Measurements from ENCODE around the gene OOSP2.
"Not testable (repeated sequence)": the region's sequence is repeated elsewhere in the genome, so short reads cannot be mapped to it uniquely, and the experiment has no call there.

OOSP2 gene

DNA sequence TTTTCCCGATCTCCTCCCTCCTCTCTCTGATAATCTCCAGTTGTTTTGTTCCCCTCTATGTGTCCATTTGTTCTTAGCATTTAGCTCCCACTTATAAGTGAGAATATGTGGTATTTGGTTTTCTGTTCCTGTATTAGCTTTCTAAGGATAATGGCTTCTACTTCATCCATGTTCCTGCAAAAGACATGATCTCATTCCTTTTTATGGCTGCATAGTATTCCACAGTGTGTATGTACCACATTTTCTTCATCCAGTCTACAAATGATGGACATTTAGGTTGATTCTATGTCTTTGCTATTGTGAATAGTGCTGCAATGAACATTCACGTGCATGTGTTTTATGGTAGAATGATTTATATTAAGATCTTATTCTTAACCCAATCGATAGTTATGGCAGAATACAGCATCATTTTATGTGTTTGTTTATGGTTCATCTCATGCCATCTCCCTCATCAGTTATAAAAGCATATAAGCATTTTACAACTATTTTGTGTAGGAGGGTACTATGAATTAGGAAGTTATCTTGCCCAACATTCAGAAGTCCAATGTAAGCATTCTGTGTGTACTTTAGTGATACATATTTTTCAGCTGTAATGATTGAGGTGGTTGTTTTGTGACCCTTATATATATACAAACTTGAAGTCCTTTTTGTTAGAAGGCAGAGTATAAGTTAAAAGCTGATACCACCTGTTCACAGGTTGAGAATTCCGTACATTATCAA, 19.5 kb downstream of the OOSP2 start:
- DNase-seq (ENCODE audit: low read depth, low spot score): no peak
- Histone ChIP-seq H3K4me3 (ENCODE audit: insufficient read length, low read depth) (no peak overlapping the region), H3K36me3 (ENCODE audit: insufficient read depth, insufficient read length, low read length) (no peaks in the 10 kb centered on the region), H3K9me3 (ENCODE audit: insufficient read depth, low read length) (no peaks in the 10 kb centered on the region), H3K27me3 (ENCODE audit: insufficient read depth, insufficient read length) (no peaks in the 10 kb centered on the region), H3K4me1 (ENCODE audit: insufficient read depth, insufficient read length) (no peaks in the 10 kb centered on the region), H3K9ac (ENCODE audit: insufficient read length, low read depth) (no peak overlapping the region)
- TF ChIP-seq YY1 (IDR thresholded peaks at IDR 0.05; ENCODE audit: insufficient read depth, insufficient read length): no peak

DNA sequence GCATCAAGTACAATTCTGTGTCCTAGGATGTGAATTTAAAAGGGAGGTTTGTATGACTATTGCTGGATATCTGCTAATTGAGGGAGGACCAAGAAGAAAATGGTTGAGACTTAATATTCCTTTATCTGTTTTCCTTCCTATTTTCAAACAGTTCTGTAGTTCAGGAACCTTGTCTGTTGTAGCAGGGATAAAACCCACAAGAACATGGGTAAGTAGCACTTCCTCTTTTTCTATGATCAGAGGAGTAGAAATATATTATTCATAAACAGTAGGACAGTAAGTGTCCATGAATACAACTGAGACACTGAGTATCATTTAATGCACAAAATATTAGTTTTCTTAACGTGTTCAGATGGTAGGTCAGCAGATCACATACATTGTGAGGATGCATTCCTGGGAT, 23.9 kb downstream of the OOSP2 start:
- no peak for TF ChIP-seq ZNF274 (IDR thresholded peaks at IDR 0.05; ENCODE audit: low read depth, low read length)
- no peak for TF ChIP-seq SUZ12 (IDR thresholded peaks at IDR 0.05; ENCODE audit: extremely low read depth, insufficient read depth, insufficient read length)
- no peak for TF ChIP-seq YY1 (IDR thresholded peaks at IDR 0.05; ENCODE audit: insufficient read depth, insufficient read length)
- Histone ChIP-seq H3K36me3 (ENCODE audit: insufficient read depth, insufficient read length, low read length) (no peaks in the 10 kb centered on the region), H3K4me3 (ENCODE audit: insufficient read length, low read depth) (no peak overlapping the region), H3K27me3 (ENCODE audit: insufficient read depth, insufficient read length) (no peaks in the 10 kb centered on the region), H3K9ac (ENCODE audit: insufficient read length, low read depth) (no peak overlapping the region), H3K9me3 (ENCODE audit: insufficient read depth, low read length) (no peaks in the 10 kb centered on the region), H3K4me1 (ENCODE audit: insufficient read depth, insufficient read length) (no peaks in the 10 kb centered on the region)
- DNase-seq (ENCODE audit: low read depth, low spot score): no peak

DNA sequence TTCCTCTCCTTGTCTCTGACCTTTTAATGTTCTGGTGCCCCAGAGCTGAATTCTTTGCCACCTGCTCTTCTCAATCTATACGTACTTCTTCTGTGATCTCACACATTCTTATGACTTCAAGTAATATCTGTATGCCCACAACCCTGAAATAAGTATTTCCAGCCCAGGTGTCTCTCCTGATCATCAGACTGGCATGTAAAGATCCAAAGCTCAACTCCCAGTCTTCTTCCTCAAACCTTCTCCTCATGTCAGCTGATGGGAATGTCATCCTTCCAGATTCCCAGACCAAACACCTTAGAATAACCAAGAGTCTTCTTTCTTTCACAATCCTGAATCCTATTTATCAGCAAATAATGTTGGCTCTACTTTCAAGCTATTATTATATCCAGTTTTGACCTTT, 25.6 kb downstream of the OOSP2 start:
- H3K36me3 ChIP-seq (ENCODE audit: insufficient read depth, insufficient read length, low read length): no peaks in the 10 kb centered on the region
- no peaks in the 10 kb centered on the region for H3K9me3 ChIP-seq (ENCODE audit: insufficient read depth, low read length)
- no peak overlapping the region for H3K4me3 ChIP-seq (ENCODE audit: insufficient read length, low read depth)
- DNase-seq (ENCODE audit: low read depth, low spot score): no peak
- TF ChIP-seq ZNF274 (IDR thresholded peaks at IDR 0.05; ENCODE audit: low read depth, low read length): no peak
- no peak for TF ChIP-seq SUZ12 (IDR thresholded peaks at IDR 0.05; ENCODE audit: extremely low read depth, insufficient read depth, insufficient read length)
- TF ChIP-seq YY1 (IDR thresholded peaks at IDR 0.05; ENCODE audit: insufficient read depth, insufficient read length): no peak
- H3K27me3 ChIP-seq (ENCODE audit: insufficient read depth, insufficient read length): no peaks in the 10 kb centered on the region
- H3K4me1 ChIP-seq (ENCODE audit: insufficient read depth, insufficient read length): no peaks in the 10 kb centered on the region
- H3K9ac ChIP-seq (ENCODE audit: insufficient read length, low read depth): no peak overlapping the region

DNA sequence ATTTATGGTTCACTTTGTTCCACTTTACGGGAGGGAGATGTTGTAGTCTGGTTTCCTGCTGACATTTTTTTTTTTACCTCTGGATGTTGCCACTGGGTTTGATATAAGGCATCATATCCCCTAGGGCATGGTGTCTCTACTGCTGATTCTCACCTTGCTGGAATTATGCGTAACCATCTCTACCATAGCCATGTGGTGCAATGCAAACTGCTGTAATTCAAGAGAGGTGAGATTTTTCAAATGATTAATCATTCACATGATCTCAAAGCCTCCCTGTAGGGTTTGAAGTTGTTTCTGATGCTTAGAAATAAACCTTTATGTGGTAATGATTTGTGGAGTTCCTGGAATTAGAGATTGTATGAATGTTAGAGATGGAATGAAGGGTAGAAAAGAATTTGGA, 29.2 kb downstream of the OOSP2 start:
- Histone ChIP-seq H3K4me3 (ENCODE audit: insufficient read length, low read depth) (no peak overlapping the region), H3K4me1 (ENCODE audit: insufficient read depth, insufficient read length) (no peaks in the 10 kb centered on the region), H3K9me3 (ENCODE audit: insufficient read depth, low read length) (peaks cover 4% of the 10 kb centered on the region; the same call in 1 of the 2 replicates), H3K9ac (ENCODE audit: insufficient read length, low read depth) (no peak overlapping the region), H3K27me3 (ENCODE audit: insufficient read depth, insufficient read length) (no peaks in the 10 kb centered on the region), H3K36me3 (ENCODE audit: insufficient read depth, insufficient read length, low read length) (no peaks in the 10 kb centered on the region)
- no peak for TF ChIP-seq SUZ12 (IDR thresholded peaks at IDR 0.05; ENCODE audit: extremely low read depth, insufficient read depth, insufficient read length)
- TF ChIP-seq YY1 (IDR thresholded peaks at IDR 0.05; ENCODE audit: insufficient read depth, insufficient read length): no peak
- no peak for TF ChIP-seq ZNF274 (IDR thresholded peaks at IDR 0.05; ENCODE audit: low read depth, low read length)
- no peak for DNase-seq (ENCODE audit: low read depth, low spot score)

DNA sequence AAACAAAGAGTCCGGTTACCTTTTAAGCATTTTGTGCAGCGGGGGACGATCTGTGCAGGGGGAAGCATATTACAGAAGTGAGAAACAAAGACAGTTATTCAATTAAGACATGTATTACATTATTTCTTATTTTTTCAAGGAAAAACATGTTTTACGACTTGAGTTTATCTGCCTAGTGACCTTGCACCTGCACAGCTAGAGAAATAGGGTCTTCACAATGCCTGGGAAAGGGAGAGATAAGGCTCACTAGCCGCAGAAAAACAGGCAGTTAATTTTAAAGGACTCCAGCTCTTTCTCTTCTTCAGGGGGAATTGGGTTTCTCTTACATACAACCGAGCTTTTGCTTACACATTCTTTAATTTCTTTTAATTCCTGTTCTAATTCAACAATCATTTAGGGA, 31.4 kb downstream of the OOSP2 start:
- not testable (repeated sequence) for H3K36me3 ChIP-seq (ENCODE audit: insufficient read depth, insufficient read length, low read length); H3K27me3 ChIP-seq (ENCODE audit: insufficient read depth, insufficient read length); H3K9ac ChIP-seq (ENCODE audit: insufficient read length, low read depth); H3K4me1 ChIP-seq (ENCODE audit: insufficient read depth, insufficient read length); H3K4me3 ChIP-seq (ENCODE audit: insufficient read length, low read depth); DNase-seq (ENCODE audit: low read depth, low spot score); H3K9me3 ChIP-seq (ENCODE audit: insufficient read depth, low read length)

DNA sequence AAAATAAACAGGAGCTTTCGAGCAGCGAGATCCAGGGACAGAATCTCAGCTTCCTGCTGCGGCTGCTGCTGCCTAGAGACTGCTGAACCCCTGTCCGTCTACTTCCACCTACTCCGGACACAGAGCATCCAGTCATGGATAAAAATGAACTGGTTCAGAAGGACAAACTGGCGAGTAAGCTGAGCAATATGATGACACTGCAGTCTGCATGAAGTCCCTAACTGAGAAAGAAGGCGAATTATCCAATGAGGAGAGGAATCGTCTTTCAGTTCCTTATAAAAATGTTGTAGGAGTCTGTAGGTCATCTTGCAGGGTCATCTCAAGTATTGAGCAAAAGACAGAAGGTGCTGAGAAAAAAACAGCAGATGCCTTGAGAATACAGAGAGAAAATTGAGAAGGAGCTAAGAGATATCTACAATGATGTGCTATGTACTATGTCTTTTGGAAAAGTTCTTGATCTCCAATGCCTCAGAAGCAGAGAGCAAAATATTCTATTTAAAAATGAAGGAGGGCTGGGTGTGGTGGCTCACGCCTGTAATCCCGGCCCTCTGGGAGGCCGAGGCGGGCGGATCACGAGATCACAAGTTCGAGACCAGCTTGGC, 37.1 kb downstream of the OOSP2 start:
- Histone ChIP-seq H3K9ac (ENCODE audit: insufficient read length, low read depth) (no peak overlapping the region), H3K36me3 (ENCODE audit: insufficient read depth, insufficient read length, low read length) (no peaks in the 10 kb centered on the region), H3K4me3 (ENCODE audit: insufficient read length, low read depth) (no peak overlapping the region), H3K9me3 (ENCODE audit: insufficient read depth, low read length) (peaks cover 4% of the 10 kb centered on the region; the same call in 1 of the 2 replicates), H3K4me1 (ENCODE audit: insufficient read depth, insufficient read length) (no peaks in the 10 kb centered on the region), H3K27me3 (ENCODE audit: insufficient read depth, insufficient read length) (no peaks in the 10 kb centered on the region)
- TF ChIP-seq ZNF274 (IDR thresholded peaks at IDR 0.05; ENCODE audit: low read depth, low read length): no peak
- no peak for TF ChIP-seq YY1 (IDR thresholded peaks at IDR 0.05; ENCODE audit: insufficient read depth, insufficient read length)
- DNase-seq (ENCODE audit: low read depth, low spot score): no peak

DNA sequence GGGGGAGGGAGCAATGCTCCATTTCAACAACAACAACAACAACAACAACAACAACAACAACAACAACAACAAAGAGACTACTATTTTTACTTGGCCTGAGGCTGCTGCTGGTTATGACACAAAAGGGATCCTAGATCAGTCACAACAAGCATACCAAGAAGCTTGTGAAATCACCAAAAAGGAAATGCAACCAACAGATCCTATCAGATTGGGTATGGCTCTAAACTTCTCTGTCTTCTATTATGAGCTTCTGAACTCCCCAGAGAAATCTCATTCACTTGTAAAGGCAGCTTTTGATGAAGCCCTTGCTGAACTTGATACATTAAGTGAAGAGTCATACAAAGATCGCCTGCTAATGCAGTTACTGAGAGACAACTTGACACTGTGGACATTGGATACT, 37.8 kb downstream of the OOSP2 start:
- peaks cover 4% of the 10 kb centered on the region; the same call in 1 of the 2 replicates for H3K9me3 ChIP-seq (ENCODE audit: insufficient read depth, low read length)
- TF ChIP-seq SUZ12 (IDR thresholded peaks at IDR 0.05; ENCODE audit: extremely low read depth, insufficient read depth, insufficient read length) (no peak), ZNF274 (IDR thresholded peaks at IDR 0.05; ENCODE audit: low read depth, low read length) (no peak), YY1 (IDR thresholded peaks at IDR 0.05; ENCODE audit: insufficient read depth, insufficient read length) (no peak)
- no peaks in the 10 kb centered on the region for H3K4me1 ChIP-seq (ENCODE audit: insufficient read depth, insufficient read length)
- no peak overlapping the region for H3K9ac ChIP-seq (ENCODE audit: insufficient read length, low read depth)
- no peak for DNase-seq (ENCODE audit: low read depth, low spot score)
- no peak overlapping the region for H3K4me3 ChIP-seq (ENCODE audit: insufficient read length, low read depth)
- H3K27me3 ChIP-seq (ENCODE audit: insufficient read depth, insufficient read length): no peaks in the 10 kb centered on the region
- H3K36me3 ChIP-seq (ENCODE audit: insufficient read depth, insufficient read length, low read length): no peaks in the 10 kb centered on the region
